Vagina (tissue), 2 donors: ENCODE data around the gene UNC45A. TPM values are rescaled to one million over a fixed set of nuclear protein-coding genes. Genes with fewer than 3 reads are reported as not detected.
"Not testable (repeated sequence)": the region's sequence is repeated elsewhere in the genome, so short reads cannot be mapped to it uniquely, and the experiment has no call there.

Source experiments
- DNase-seq, 2 donors: peaks; one replicate each; pipeline ENCODE4 v3.0.0-alpha.2; 2017; ENCODE audit errors: extremely low spot score in 2 of 2
- H3K27ac ChIP-seq: fragments of 200-600 bp; sonication (generic); one replicate; pipeline ENCODE4 v1.5.1; 2019
- H3K27me3 ChIP-seq: fragments of 200-600 bp; sonication (generic); one replicate; pipeline ENCODE4 v1.5.1; 2019
- H3K36me3 ChIP-seq, 2 donors: fragments of 200-600 bp; sonication (generic); one replicate each; pipeline ENCODE4 v1.5.1; 2017 to 2019
- H3K4me1 ChIP-seq: fragments of 200-600 bp; sonication (generic); one replicate; pipeline ENCODE4 v1.5.1; 2019
- H3K4me3 ChIP-seq, 2 donors: fragments of 200-600 bp; sonication (generic); 1 replicate in 1 of 2; 2 replicates in 1 of 2; pipeline ENCODE4 v1.5.1; 2016 to 2019
- H3K9me3 ChIP-seq: fragments of 200-600 bp; sonication (generic); one replicate; pipeline ENCODE4 v1.5.1; 2019
- POLR2A ChIP-seq, 2 donors: fragments of 450-650 bp; IDR thresholded peaks; one replicate each; pipeline ENCODE4 v1.6.1; 2017; ENCODE audit warnings: antibody characterized with exemption in 2 of 2, mild to moderate bottlenecking in 2 of 2, moderate library complexity in 2 of 2
- POLR2AphosphoS5 ChIP-seq, 2 donors: sonication (generic); formaldehyde crosslinking; IDR thresholded peaks; one replicate each; pipeline ENCODE4 v1.9.0; 2017; ENCODE audit warnings: antibody characterized with exemption in 2 of 2, mild to moderate bottlenecking in 2 of 2, low read depth in 1 of 2; ENCODE audit not compliant: insufficient read depth in 1 of 2
- intact Hi-C: fragments of 100-400 bp; cut with DNase I; formaldehyde crosslinking; loops from one replicate; pipeline ENCODE4 v1.15.1; 2023
- total RNA-seq: library from RNA; depleted of rRNA; stranded (reverse); fragments of >200 nt; gene quantifications from one replicate; pipeline ENCODE4 v1.2.3, GENCODE V29; 2016
- TF ChIP-seq, protein P1 (sequence below), 3 experiments: fragments of 450-650 bp in 2 of 3; fragments of 200-600 bp in 1 of 3; sonication (generic) in 1 of 3; IDR thresholded peaks; one replicate each; pipeline ENCODE4 v1.5.1; 2017 to 2019; ENCODE audit warnings: antibody characterized with exemption in 3 of 3, mild to moderate bottlenecking in 2 of 3, moderate library complexity in 2 of 3

Gene UNC45A
- total RNA-seq, 1 donor from 2014 or later, result 62.1 TPM

DNA sequence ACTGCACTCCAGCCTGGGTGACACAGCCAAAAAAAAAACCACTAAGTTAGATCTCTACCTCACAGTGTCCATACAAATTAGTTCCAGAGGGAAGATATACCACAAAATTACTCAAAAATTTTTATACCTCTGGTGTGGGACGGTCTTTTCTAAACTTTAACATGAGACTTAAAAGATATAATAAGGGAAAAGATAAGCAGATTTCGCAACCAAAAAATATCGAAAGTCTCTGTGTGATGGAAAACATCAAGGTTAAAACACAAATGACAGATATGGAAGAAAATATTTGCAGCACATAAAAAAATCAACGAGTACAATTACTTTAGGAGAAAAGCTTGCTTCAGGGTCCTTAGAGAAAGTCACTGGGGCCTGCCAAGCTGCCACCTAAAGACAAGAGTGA, 13.2 kb upstream of the UNC45A start:
- no peaks in the 10 kb centered on the region for H3K27me3 ChIP-seq
- H3K36me3 ChIP-seq, result peaks cover 0 to 36% of the 10 kb centered on the region in 2 donors
- H3K4me3 ChIP-seq, result no peak overlapping the region
- no peaks in the 10 kb centered on the region for H3K9me3 ChIP-seq
- intact Hi-C loops, result no loop called here
- no peak for DNase-seq
- H3K4me1 ChIP-seq, result no peaks in the 10 kb centered on the region
- TF ChIP-seq, protein P1, sequence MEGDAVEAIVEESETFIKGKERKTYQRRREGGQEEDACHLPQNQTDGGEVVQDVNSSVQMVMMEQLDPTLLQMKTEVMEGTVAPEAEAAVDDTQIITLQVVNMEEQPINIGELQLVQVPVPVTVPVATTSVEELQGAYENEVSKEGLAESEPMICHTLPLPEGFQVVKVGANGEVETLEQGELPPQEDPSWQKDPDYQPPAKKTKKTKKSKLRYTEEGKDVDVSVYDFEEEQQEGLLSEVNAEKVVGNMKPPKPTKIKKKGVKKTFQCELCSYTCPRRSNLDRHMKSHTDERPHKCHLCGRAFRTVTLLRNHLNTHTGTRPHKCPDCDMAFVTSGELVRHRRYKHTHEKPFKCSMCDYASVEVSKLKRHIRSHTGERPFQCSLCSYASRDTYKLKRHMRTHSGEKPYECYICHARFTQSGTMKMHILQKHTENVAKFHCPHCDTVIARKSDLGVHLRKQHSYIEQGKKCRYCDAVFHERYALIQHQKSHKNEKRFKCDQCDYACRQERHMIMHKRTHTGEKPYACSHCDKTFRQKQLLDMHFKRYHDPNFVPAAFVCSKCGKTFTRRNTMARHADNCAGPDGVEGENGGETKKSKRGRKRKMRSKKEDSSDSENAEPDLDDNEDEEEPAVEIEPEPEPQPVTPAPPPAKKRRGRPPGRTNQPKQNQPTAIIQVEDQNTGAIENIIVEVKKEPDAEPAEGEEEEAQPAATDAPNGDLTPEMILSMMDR (IDR thresholded peaks at IDR 0.05), result no peak
- no peak for TF ChIP-seq POLR2AphosphoS5 (IDR thresholded peaks at IDR 0.05; ENCODE audit: insufficient read depth in 1 of 2, low read depth in 1 of 2)
- no peak for TF ChIP-seq POLR2A (IDR thresholded peaks at IDR 0.05)
- H3K27ac ChIP-seq, result no peak overlapping the region

DNA sequence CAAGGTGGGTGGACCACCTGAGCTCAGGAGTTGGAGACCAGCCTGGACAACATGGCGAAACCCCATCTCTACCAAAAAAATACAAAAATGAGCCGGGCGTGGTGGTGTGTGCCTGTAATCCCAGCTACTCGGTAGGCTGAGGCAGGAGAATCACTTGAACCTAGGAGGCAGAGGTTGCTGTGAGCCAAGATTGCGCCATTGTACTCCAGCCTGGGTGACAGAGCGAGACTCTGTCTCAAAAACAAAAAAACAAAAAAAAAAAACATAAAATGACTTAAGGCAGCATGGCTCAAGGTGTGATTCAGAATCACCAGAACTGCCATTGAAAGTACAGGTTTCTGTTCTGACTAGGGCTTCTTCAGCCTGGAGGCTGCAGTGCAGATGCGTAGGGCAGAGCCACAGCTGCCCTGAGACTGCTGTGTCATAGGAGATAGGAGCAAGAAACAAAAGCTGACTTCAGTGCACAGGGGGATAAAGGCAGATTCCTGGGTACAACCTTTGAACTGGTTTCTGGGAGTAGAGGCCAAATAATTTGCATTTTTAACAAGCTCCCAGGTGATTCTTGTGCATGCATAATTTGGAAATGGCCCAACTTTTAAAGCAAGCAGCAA, 12.3 kb upstream of the UNC45A start:
- H3K4me1 ChIP-seq, intact Hi-C loops, H3K9me3 ChIP-seq, DNase-seq, H3K4me3 ChIP-seq, H3K27ac ChIP-seq, H3K27me3 ChIP-seq: not testable (repeated sequence)
- H3K36me3 ChIP-seq, result peaks cover 0 to 27% of the 10 kb centered on the region in 2 donors

DNA sequence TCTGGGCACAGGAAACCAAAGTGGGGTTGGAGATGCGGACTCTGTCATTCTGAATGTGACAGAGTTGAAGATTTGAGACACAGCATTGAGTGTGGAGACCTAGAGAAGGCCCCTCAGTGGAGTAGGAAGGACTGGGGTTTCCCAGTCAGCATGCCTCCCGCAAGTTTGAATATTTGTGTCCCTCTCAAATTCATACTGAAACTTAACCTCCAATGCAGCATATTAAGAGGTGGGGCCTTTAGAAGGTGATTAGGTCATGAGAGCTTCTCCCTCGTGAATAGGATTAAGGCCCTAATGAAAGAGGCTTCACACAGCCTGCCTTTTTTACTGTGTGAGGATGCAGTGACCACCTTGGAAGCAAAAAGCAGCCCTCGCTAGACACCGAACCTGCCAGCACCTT, 10.7 kb upstream of the UNC45A start:
- no peak for DNase-seq
- no peaks in the 10 kb centered on the region for H3K4me1 ChIP-seq
- TF ChIP-seq, protein P1 (IDR thresholded peaks at IDR 0.05), result no peak
- TF ChIP-seq POLR2A (IDR thresholded peaks at IDR 0.05), result no peak
- no peak for TF ChIP-seq POLR2AphosphoS5 (IDR thresholded peaks at IDR 0.05; ENCODE audit: insufficient read depth in 1 of 2, low read depth in 1 of 2)
- no peak overlapping the region for H3K27ac ChIP-seq
- intact Hi-C loops, result no loop called here
- H3K9me3 ChIP-seq, result no peaks in the 10 kb centered on the region
- no peaks in the 10 kb centered on the region for H3K27me3 ChIP-seq
- no peak overlapping the region for H3K4me3 ChIP-seq
- peaks cover 0 to 15% of the 10 kb centered on the region in 2 donors for H3K36me3 ChIP-seq

DNA sequence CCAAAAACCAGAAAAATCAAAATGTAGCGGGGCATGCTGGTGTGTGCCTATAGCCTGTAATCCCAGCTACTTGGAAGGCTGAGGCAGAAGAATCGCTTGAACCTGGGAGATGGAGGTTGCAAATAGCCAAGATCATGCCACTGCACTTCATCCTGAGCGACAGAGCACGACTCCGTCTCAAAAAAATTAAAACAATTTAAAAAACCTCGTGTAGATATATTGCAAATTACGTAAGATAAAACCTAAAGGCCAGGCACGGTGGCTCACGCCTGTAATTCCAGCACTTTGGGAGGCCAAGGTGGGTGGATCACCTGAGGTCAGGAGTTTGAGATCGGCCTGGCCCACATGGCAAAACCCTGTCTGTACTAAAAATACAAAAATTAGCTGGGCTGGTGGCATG, 8.3 kb upstream of the UNC45A start:
- not testable (repeated sequence) for DNase-seq, H3K27me3 ChIP-seq, H3K4me3 ChIP-seq, H3K36me3 ChIP-seq, H3K9me3 ChIP-seq, H3K27ac ChIP-seq
- peaks cover 16% of the 10 kb centered on the region for H3K4me1 ChIP-seq
- intact Hi-C loops, result loop anchor here (2.0 kb wide), 1 partner anchor 62 kb away; no protein-coding TSS in a partner anchor

DNA sequence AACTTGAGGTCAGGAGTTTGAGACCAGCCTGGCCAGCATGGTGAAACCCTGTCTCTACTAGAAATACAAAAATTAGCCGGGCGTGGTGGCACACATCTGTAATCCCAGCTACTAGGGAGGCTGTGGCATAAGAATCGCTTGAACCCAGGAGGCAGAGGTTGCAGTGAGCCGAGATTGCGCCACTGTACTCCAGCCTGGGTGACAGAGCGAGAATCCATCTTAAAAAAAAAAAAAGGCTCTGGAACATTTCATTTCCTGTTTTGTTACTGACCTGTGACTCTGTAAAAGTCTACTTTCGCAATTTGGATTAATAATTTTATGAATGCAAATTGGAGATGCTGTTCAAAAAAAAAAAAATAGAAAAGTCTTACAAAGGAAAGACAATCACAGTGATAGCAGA, 7.0 kb upstream of the UNC45A start:
- H3K36me3 ChIP-seq, H3K27ac ChIP-seq, H3K9me3 ChIP-seq, intact Hi-C loops, H3K4me3 ChIP-seq, DNase-seq, H3K27me3 ChIP-seq: not testable (repeated sequence)
- H3K4me1 ChIP-seq, result peaks cover 27% of the 10 kb centered on the region

DNA sequence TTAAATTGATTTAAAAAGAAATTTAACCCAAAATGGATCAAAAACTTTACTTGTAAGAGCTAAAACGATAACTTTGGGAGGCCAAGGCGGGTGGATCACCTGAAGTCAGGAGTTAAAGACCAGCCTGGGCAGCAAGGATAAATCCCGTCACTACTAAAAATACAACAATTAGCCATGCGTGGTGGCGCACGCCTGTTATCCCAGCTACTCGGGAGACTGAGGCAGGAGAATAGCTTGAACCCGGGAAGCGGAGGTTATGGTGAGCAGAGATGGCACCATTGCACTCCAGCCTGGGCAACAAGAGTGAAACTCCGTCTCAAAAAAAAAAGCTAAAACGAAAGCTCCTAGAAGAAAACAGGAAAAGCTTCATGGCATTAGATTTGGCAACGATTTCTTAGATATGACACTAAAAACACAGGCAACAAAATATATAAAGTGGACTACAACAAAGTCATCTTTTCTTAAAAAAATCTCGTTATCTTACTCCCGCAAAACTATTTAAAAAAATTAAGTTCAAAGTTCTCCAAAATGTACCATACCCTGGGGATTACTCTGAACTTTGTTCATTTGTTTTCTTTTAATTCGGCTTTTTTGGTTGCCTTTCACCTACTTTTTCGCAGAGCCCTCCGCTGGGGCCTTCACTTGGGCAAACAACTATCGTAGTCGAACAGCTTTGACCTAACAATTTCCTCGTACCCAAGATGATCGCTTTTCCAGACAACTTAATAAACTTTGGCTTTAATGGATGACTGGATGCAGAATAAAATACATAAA, 5.7 kb upstream of the UNC45A start:
- Histone ChIP-seq H3K4me3 (peak overlapping the region; percentile 47 to 71), H3K9me3 (no peaks in the 10 kb centered on the region), H3K36me3 (no peaks in the 10 kb centered on the region), H3K27me3 (no peaks in the 10 kb centered on the region), H3K4me1 (peaks cover 33% of the 10 kb centered on the region), H3K27ac (peak overlapping the region; percentile 88)
- TF ChIP-seq, protein P1 (IDR thresholded peaks at IDR 0.05), result no peak
- no peak for TF ChIP-seq POLR2AphosphoS5 (IDR thresholded peaks at IDR 0.05; ENCODE audit: insufficient read depth in 1 of 2, low read depth in 1 of 2)
- no peak for TF ChIP-seq POLR2A (IDR thresholded peaks at IDR 0.05)
- intact Hi-C loops, result no loop called here
- no peak for DNase-seq
